Astrocyte (in vitro differentiated cells and primary cell): ENCODE results near the gene SPON1. TPM values are rescaled to one million over a fixed set of nuclear protein-coding genes. Genes with fewer than 3 reads are reported as not detected.

Experiments used
- DNase-seq: peaks from one replicate; pipeline ENCODE4 v3.0.0-alpha.2; 2010; ENCODE audit warnings: low read depth
- FAIRE-seq: peaks from 2 replicates; lab custom pipeline; 2011; peaks lifted over from hg19 to GRCh38; lab: Jason Lieb, UNC
- H2AFZ ChIP-seq: 2 replicates; pipeline ENCODE4 v1.6.0; 2012; ENCODE audit warnings: low read depth, low read length, inconsistent platforms
- H3K27ac ChIP-seq: 2 replicates; pipeline ENCODE4 v1.5.1; 2011; ENCODE audit warnings: low read depth, low read length, inconsistent platforms
- H3K27me3 ChIP-seq: 2 replicates; pipeline ENCODE4 v1.6.0; 2011; ENCODE audit warnings: low read length, inconsistent platforms; ENCODE audit not compliant: insufficient read depth
- H3K36me3 ChIP-seq: 2 replicates; pipeline ENCODE4 v1.5.1; 2011; ENCODE audit warnings: low read length, inconsistent platforms; ENCODE audit not compliant: insufficient read depth
- H3K4me1 ChIP-seq: 2 replicates; pipeline ENCODE4 v1.5.1; 2011; ENCODE audit warnings: low read length, inconsistent platforms; ENCODE audit not compliant: insufficient read depth
- H3K4me2 ChIP-seq: 2 replicates; pipeline ENCODE4 v1.6.0; 2012; ENCODE audit warnings: low read length, inconsistent platforms
- H3K4me3 ChIP-seq: 2 replicates; pipeline ENCODE4 v1.5.1; 2011; ENCODE audit warnings: low read depth, mild to moderate bottlenecking, low read length, inconsistent platforms; ENCODE audit not compliant: insufficient read depth
- H3K79me2 ChIP-seq: 2 replicates; pipeline ENCODE4 v1.6.0; 2012; ENCODE audit warnings: mild to moderate bottlenecking, low read length, inconsistent platforms; ENCODE audit not compliant: insufficient read depth
- H3K9ac ChIP-seq: 2 replicates; pipeline ENCODE4 v1.6.0; 2012; ENCODE audit warnings: mild to moderate bottlenecking, low read length, inconsistent platforms
- H3K9me3 ChIP-seq: 2 replicates; pipeline ENCODE4 v1.5.1; 2012; ENCODE audit warnings: low read depth, mild to moderate bottlenecking, low read length, inconsistent platforms; ENCODE audit not compliant: insufficient read depth
- H4K20me1 ChIP-seq: 2 replicates; pipeline ENCODE4 v1.6.0; 2012; ENCODE audit warnings: low read length, inconsistent platforms; ENCODE audit not compliant: insufficient read depth
- H3K27ac Mint-ChIP-seq: one replicate; pipeline ENCODE4 v1.8.0; 2021; ENCODE audit warnings: mild to moderate bottlenecking, mixed read lengths; ENCODE audit not compliant: unreplicated experiment
- H3K27me3 Mint-ChIP-seq: one replicate; pipeline ENCODE4 v1.8.0; 2021; ENCODE audit warnings: low read depth, mixed read lengths; ENCODE audit not compliant: unreplicated experiment
- H3K36me3 Mint-ChIP-seq: one replicate; pipeline ENCODE4 v1.8.0; 2021; ENCODE audit warnings: low read depth, mixed read lengths; ENCODE audit not compliant: unreplicated experiment
- H3K4me1 Mint-ChIP-seq: one replicate; pipeline ENCODE4 v1.8.0; 2021; ENCODE audit warnings: low read depth, mixed read lengths; ENCODE audit not compliant: unreplicated experiment
- H3K4me3 Mint-ChIP-seq: one replicate; pipeline ENCODE4 v1.8.0; 2021; ENCODE audit warnings: mild to moderate bottlenecking, moderate library complexity, mixed read lengths; ENCODE audit not compliant: unreplicated experiment
- H3K9me3 Mint-ChIP-seq: one replicate; pipeline ENCODE4 v1.8.0; 2021; ENCODE audit warnings: mild to moderate bottlenecking, mixed read lengths; ENCODE audit not compliant: unreplicated experiment
- EZH2 ChIP-seq: IDR thresholded peaks from 2 replicates; pipeline ENCODE4 v1.6.1; 2012; ENCODE audit warnings: mild to moderate bottlenecking, low read length, inconsistent platforms; ENCODE audit not compliant: insufficient read depth
- total RNA-seq: library from RNA; stranded (reverse); gene quantifications from 2 replicates; pipeline ENCODE4 v1.2.1, GENCODE V29; 2021
- TF ChIP-seq, protein P1 (sequence below): IDR thresholded peaks from 2 replicates; pipeline ENCODE4 v1.5.1; 2011; ENCODE audit warnings: low read depth, mild to moderate bottlenecking, inconsistent platforms, low read length, moderate library complexity; ENCODE audit not compliant: insufficient read depth

Gene SPON1
- total RNA-seq, 1 donor from 2014 or later: 2.0 TPM

DNA sequence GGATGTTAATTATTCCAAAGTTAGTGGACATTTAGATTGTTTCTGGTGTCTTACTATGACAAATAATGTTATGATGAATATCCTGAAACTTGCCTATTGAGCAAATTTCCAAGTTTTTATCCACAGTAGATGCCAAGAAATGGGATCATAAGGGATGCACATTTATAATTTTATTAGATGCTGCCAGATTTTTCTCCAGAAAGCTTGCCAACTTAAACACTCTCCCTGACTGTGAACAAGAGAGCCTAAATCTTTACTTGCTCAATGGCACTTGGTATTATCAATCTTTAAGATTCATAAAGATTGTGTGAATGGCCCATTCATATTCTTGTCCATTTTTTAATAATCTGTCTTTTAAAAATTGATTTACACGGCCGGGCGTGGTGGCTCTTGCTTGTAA is 82.4 kb downstream of the SPON1 start:
- Histone ChIP-seq H3K27me3 (peaks cover 3% of the 10 kb centered on the region), H3K27ac (no peak overlapping the region), H3K79me2 (no peaks in the 10 kb centered on the region), H3K4me1 (no peaks in the 10 kb centered on the region), H3K9ac (no peak overlapping the region), H4K20me1 (no peaks in the 10 kb centered on the region), H3K4me3 (no peak overlapping the region), H3K4me2 (no peak overlapping the region), H3K36me3 (no peaks in the 10 kb centered on the region), H3K9me3 (no peaks in the 10 kb centered on the region), H2AFZ (no peak overlapping the region)
- no peaks in the 10 kb centered on the region for H3K9me3 Mint-ChIP-seq
- H3K4me1 Mint-ChIP-seq: no peaks in the 10 kb centered on the region
- H3K4me3 Mint-ChIP-seq: no peak overlapping the region
- no peak for TF ChIP-seq EZH2
- TF ChIP-seq, protein P1, sequence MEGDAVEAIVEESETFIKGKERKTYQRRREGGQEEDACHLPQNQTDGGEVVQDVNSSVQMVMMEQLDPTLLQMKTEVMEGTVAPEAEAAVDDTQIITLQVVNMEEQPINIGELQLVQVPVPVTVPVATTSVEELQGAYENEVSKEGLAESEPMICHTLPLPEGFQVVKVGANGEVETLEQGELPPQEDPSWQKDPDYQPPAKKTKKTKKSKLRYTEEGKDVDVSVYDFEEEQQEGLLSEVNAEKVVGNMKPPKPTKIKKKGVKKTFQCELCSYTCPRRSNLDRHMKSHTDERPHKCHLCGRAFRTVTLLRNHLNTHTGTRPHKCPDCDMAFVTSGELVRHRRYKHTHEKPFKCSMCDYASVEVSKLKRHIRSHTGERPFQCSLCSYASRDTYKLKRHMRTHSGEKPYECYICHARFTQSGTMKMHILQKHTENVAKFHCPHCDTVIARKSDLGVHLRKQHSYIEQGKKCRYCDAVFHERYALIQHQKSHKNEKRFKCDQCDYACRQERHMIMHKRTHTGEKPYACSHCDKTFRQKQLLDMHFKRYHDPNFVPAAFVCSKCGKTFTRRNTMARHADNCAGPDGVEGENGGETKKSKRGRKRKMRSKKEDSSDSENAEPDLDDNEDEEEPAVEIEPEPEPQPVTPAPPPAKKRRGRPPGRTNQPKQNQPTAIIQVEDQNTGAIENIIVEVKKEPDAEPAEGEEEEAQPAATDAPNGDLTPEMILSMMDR: no peak
- peaks cover 13% of the 10 kb centered on the region for H3K27me3 Mint-ChIP-seq
- H3K36me3 Mint-ChIP-seq: no peaks in the 10 kb centered on the region
- no peak for DNase-seq
- FAIRE-seq: no peak
- H3K27ac Mint-ChIP-seq: no peak overlapping the region

DNA sequence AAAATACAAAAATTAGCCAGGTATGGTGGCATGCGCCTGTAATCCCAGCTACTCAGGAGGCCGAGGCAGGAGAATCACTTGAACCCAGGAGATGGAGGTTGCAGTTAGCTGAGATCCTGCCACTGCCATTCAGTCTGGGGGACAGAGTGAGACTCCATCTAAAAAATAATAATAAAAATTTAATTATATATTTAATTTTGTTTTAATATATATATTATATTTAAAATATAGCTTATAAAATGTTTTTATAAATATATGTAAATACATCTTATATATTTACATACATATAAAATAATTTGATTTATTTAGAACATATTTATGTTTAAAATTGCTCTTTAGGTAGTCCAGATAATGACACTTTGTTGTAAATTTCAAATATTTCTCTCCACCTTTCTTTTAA is 82.9 kb downstream of the SPON1 start:
- Histone ChIP-seq H3K27me3 (peaks cover 3% of the 10 kb centered on the region), H3K36me3 (no peaks in the 10 kb centered on the region), H4K20me1 (no peaks in the 10 kb centered on the region), H2AFZ (no peak overlapping the region), H3K9me3 (no peaks in the 10 kb centered on the region), H3K79me2 (no peaks in the 10 kb centered on the region), H3K4me3 (no peak overlapping the region), H3K27ac (no peak overlapping the region), H3K4me1 (no peaks in the 10 kb centered on the region), H3K4me2 (no peak overlapping the region), H3K9ac (no peak overlapping the region)
- H3K4me3 Mint-ChIP-seq: no peak overlapping the region
- no peaks in the 10 kb centered on the region for H3K36me3 Mint-ChIP-seq
- H3K9me3 Mint-ChIP-seq: no peaks in the 10 kb centered on the region
- peaks cover 13% of the 10 kb centered on the region for H3K27me3 Mint-ChIP-seq
- FAIRE-seq (no peak), DNase-seq (no peak)
- no peaks in the 10 kb centered on the region for H3K4me1 Mint-ChIP-seq
- TF ChIP-seq, protein P1: no peak
- no peak for TF ChIP-seq EZH2
- H3K27ac Mint-ChIP-seq: no peak overlapping the region

DNA sequence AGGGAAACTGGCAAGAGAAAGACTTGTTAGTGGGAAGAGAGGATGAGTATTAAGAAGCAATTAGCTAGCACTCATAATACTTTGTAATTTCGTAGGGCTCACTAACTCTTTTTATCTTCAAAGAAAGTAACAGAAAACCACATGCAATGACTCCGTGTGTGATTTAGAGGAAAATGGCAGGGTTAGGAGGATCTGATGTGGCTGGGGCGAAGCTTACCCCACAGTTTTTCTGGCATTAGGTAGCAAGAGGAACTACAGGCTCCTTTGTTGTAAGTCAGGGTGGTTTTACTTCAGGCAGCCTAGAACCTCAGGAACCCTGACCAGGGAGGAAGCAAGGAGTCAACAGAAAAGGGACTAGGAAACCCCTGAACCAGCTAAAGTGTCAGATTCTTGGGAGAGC is 89.7 kb downstream of the SPON1 start:
- no peak for FAIRE-seq
- H3K4me1 Mint-ChIP-seq: no peaks in the 10 kb centered on the region

More for the DNA sequence above, 89.7 kb downstream of the SPON1 start:
- peaks cover 17% of the 10 kb centered on the region for H3K27me3 Mint-ChIP-seq
- Histone ChIP-seq H2AFZ (no peak overlapping the region), H3K27ac (no peak overlapping the region), H3K9me3 (no peaks in the 10 kb centered on the region), H3K4me2 (no peak overlapping the region), H3K4me3 (no peak overlapping the region), H3K36me3 (no peaks in the 10 kb centered on the region), H4K20me1 (no peaks in the 10 kb centered on the region), H3K9ac (no peak overlapping the region), H3K27me3 (peaks cover 3% of the 10 kb centered on the region), H3K79me2 (no peaks in the 10 kb centered on the region), H3K4me1 (no peaks in the 10 kb centered on the region)
- TF ChIP-seq EZH2: no peak
- TF ChIP-seq, protein P1: no peak
- H3K36me3 Mint-ChIP-seq: no peaks in the 10 kb centered on the region
- DNase-seq: no peak
- no peak overlapping the region for H3K27ac Mint-ChIP-seq
- no peak overlapping the region for H3K4me3 Mint-ChIP-seq
- H3K9me3 Mint-ChIP-seq: no peaks in the 10 kb centered on the region
